ENCODE measurements around the gene TSHZ1.
"Not testable (repeated sequence)": the region's sequence is repeated elsewhere in the genome, so short reads cannot be mapped to it uniquely, and the experiment has no call there.

The TSHZ1 gene

DNA sequence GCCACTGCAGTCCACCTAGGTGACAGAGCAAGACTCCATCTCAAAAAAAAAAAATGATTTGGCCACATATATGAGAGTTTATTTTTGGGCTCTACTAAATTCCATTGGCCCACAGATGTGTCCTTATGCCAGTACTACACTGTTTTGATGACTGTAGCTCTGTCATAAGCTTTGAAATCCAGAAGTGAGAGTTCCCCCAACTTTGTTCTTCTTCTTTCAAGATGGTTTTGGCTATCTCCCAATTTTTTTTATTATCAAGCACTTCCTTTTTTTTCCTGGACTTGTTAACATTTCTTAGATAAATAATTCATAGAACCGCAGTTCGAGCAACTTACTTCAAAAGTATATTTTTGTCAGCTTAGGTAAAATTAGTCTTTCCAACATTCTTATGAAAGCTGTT, 96.9 kb downstream of the TSHZ1 start:
- no peak for DNase-seq (ENCODE audit: low read depth in 2 of 2, low spot score in 1 of 2)

- no peak for DNase-seq (ENCODE audit: low read depth in 2 of 2, low spot score in 1 of 2)
Measured at GRCh38 chr18:75309564-75309963, 99.0 kb downstream of the TSHZ1 start.

- no peak for DNase-seq (ENCODE audit: low read depth in 2 of 2, low spot score in 1 of 2)
Measured at GRCh38 chr18:75314117-75314516, 103.5 kb downstream of the TSHZ1 start.

GRCh38 chr18:75314606-75315005, 104.0 kb downstream of the TSHZ1 start:
- DNase-seq (ENCODE audit: low read depth in 2 of 2, low spot score in 1 of 2) = no peak

DNA sequence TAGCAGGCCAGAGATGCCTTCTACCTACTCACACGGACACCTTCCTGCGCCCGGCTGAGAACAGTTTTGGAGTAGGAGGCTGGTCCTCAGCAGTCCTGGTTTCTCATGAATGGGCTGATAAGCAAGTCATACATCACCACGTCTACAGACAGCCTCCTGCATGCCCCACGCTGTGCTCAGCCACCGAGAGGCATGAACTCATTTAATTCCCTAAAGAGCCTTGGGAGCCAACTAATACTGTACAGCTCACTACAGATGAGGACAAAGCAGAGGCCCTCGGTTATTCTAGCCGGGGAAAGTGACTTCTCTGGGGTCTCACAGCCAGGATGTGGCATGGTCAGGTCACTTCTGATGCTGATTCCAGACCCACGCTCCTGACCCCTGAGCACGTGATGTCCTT, 105.6 kb downstream of the TSHZ1 start:
- no peak for DNase-seq (ENCODE audit: low read depth in 2 of 2, low spot score in 1 of 2)

DNA sequence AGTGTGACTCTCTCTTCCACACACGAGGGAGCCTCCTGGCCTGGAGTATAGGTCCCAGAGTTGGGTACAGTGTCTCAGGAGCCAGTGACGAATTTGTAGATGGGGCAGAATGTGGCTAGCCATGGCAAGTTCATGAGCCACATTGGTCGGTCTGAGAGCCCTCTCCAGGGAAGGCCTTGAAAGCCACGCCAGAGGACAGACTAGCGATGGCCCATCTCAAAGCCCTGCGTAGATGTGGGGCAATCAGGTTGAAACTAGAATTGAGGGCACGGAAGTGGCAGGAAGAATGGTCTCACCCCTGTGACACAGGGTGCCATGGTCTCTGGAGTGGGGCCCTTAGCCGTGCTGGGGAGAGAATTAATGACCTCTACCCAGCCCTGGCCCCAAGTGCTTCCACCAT, 106.2 kb downstream of the TSHZ1 start:
- no peak for DNase-seq (ENCODE audit: low read depth in 2 of 2, low spot score in 1 of 2)

DNA sequence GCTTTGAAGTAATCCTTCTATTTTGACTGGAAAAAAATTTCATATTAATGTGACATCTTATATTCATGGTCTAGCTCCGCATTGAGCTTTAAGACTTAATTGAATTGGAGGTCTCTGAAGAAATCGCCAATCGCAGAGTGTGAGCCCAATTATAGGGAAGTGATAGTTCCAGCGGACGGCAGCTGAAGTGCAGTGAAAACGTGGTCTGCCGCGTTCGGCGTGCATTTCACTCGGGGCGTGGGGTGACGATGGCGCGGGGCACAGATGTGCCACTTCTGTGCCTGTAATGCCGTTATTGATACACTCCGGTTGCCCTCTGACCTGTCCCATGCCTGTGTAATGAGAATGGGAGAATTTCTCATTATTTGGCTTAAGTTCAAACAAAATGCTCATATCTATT, 106.7 kb downstream of the TSHZ1 start:
- DNase-seq (ENCODE audit: low read depth in 2 of 2, low spot score in 1 of 2) = no peak

DNA sequence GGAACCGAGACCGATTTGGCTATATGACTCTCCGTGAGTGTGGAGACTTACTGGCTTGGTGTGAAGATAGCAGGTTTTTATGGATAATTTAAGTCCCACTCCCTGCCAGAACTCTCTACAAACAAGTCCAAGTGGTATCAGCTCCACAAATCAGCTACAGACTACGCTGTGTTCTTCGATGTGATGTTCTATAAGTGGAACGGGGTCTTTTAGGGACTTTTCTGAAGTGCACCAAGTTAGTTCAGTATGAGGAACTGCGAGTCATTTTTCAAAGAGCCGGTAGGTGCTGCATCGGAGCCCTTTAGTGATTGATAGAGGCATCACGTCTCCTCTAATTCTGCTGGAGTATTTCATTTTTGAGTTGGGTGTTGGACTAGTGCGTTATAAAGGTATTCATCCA, 107.1 kb downstream of the TSHZ1 start:
- DNase-seq (ENCODE audit: low read depth in 2 of 2, low spot score in 1 of 2) = no peak

GRCh38 chr18:75319905-75320304, 109.3 kb downstream of the TSHZ1 start:
- DNase-seq (ENCODE audit: low read depth in 2 of 2, low spot score in 1 of 2) = no peak

GRCh38 chr18:75320506-75320905, 109.9 kb downstream of the TSHZ1 start:
- DNase-seq (ENCODE audit: low read depth in 2 of 2, low spot score in 1 of 2) = no peak

DNA sequence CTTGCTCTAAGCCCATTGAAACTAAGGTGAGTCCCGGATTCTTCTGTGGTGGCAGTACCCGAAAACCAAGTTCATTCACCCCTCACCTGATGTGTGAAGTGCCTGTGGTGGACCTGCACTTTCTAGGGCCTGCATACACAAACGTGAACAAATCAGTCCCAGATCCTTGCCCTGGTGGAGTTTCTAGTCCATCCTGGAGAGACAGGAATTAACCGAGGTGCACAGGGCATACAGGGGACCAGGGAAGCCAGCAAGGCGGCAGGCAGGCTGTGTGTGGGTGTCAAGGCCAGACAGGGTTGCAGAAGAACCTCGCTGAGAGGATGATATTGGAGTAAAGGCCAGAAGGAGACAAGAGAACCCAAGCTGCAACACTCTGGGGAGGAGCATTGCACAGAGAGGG, 110.8 kb downstream of the TSHZ1 start:
- DNase-seq (ENCODE audit: low read depth in 2 of 2, low spot score in 1 of 2) = no peak

DNA sequence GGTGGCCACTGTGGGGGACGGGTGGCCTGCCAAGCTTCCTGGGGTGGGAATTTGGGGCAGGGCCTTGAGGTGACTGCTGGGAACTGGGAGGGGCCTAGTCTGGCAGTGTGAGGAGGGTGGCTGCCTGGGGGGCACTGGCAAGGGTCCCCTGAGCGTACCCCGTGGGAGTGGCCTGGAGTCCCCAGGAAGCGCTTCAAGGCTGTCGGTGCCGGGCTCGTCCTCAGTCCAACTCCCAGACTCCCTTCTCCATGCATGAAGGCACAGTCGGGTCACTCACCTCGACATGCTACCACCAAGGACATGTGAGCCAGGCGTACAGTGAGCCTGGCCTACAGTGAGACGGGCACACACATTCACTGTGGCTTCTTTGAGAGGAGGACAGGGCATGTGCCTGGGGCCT, 111.6 kb downstream of the TSHZ1 start:
- DNase-seq (ENCODE audit: low read depth in 2 of 2, low spot score in 1 of 2) = no peak

DNA sequence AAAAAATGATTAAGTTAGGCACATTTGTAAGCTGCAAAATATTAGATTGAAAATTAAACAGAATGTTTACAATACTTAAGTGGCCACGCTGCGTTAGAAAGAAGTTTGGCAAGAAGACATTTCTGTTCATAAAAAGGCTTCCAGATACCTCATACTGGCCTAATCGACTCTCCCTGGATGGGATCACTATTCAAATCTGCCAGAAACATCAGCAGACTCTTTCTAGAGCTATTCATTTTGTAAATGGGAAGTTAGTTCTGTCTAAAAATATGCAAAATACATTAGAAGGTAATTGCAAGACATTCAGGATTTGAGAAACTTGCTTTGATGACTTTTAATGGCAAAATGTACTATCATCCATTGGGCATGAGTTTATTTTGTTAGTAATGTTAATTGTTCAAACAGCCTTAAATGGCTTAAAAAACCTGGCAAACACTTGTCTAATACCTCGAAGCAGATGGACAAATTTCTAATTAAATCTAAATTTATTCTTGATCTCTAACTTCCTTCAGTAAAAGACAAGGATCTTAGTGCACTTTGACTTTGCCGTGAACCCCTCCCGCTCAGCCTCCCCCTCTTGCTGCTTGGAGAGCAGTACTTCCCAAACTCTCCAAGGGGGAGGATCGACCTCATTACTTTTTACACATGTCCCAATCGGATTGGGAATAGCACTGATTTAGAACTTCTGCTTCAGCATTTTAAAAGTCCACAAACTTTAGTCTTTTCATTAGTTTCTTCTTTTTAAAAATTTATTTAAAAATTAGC, 113.4 kb downstream of the TSHZ1 start:
- no peak for DNase-seq (ENCODE audit: low read depth in 2 of 2, low spot score in 1 of 2)

DNA sequence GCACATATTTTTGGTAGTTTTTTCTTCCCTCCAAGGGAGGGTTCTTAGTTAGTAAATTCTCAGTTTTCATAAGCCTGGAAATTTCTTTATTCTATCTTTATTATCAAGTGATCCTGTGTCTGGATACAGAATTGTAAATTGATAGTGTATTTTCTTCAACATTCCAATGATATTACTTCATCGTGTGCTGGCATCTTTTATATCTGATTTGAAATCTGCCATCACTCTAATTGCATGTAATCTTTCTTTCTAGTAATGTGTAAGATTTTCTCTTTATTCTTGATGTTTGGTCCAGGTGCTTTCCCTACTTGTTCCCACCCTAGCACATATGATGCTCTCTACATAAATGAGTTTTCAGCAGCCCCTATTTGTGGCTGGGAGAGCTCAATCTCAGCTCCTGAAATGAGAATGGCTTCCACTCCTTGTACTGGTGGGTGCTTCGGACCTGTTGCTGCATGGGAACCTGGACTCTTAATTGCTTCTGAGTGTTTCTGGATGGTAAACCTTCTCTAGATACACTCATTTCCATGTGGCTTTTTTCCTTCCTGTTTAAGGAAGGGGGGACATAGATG, 114.2 kb downstream of the TSHZ1 start:
- no peak for DNase-seq (ENCODE audit: low read depth in 2 of 2, low spot score in 1 of 2)

- not testable (repeated sequence) for DNase-seq (ENCODE audit: low read depth in 2 of 2, low spot score in 1 of 2)
Measured at GRCh38 chr18:75329753-75330152, 119.2 kb downstream of the TSHZ1 start.

DNA sequence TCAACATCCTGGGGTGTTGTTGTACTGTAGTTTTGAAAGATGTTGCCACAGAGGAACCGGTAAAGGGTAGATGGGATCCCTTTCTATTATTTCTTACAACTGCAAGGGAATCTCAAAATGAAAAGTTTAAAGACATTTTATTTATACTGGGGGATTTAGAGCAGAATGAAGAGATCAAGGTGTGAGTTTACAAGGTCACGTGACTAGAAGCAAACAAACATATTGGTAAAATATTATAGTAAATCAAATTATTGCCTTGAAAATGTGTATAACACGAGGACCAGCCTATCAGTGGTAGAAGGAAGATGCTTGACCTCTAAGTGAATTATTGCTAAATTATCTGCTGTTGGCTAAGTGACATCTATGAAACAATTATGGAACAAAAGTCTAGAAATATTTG, 119.7 kb downstream of the TSHZ1 start:
- DNase-seq (ENCODE audit: low read depth in 2 of 2, low spot score in 1 of 2) = no peak

GRCh38 chr18:75334869-75335268, 124.3 kb downstream of the TSHZ1 start:
- no peak for DNase-seq (ENCODE audit: low read depth in 2 of 2, low spot score in 1 of 2)

GRCh38 chr18:75335511-75335910, 124.9 kb downstream of the TSHZ1 start:
- DNase-seq (ENCODE audit: low read depth in 2 of 2, low spot score in 1 of 2) = no peak

- DNase-seq (ENCODE audit: low read depth in 2 of 2, low spot score in 1 of 2) = no peak
Measured at GRCh38 chr18:75336767-75337166, 126.2 kb downstream of the TSHZ1 start.

- DNase-seq (ENCODE audit: low read depth in 2 of 2, low spot score in 1 of 2) = no peak
Measured at GRCh38 chr18:75337348-75337747, 126.8 kb downstream of the TSHZ1 start.

DNA sequence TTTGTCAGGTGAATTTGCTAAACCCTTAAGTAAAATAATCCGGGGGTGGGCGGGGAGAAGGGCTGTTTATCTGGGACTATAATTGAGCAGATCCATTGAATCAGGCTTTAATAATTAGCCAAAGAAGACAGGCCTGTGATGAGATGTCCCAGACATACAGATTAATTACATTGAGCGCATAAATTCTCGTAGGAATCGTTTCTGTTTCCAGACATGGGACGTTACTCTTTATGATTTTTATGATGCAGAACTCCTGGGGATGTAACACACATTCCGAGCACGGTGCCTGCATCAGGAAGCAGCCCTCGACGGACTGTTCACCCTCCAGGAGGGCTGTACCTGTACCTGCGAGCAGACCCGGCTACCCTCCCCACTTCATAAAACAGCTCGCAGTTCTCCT, 128.0 kb downstream of the TSHZ1 start:
- no peak for DNase-seq (ENCODE audit: low read depth in 2 of 2, low spot score in 1 of 2)
